NCI-H1930 (cell line): ENCODE measurements around the gene SLC2A11.
"Not testable (repeated sequence)": the region's sequence is repeated elsewhere in the genome, so short reads cannot be mapped to it uniquely, and the experiment has no call there.

Experiments
- DNase-seq, 2 experiments: peaks; one replicate each; lab custom pipeline; 2025; lab: John Stamatoyannopoulos, UW

The SLC2A11 gene

DNA sequence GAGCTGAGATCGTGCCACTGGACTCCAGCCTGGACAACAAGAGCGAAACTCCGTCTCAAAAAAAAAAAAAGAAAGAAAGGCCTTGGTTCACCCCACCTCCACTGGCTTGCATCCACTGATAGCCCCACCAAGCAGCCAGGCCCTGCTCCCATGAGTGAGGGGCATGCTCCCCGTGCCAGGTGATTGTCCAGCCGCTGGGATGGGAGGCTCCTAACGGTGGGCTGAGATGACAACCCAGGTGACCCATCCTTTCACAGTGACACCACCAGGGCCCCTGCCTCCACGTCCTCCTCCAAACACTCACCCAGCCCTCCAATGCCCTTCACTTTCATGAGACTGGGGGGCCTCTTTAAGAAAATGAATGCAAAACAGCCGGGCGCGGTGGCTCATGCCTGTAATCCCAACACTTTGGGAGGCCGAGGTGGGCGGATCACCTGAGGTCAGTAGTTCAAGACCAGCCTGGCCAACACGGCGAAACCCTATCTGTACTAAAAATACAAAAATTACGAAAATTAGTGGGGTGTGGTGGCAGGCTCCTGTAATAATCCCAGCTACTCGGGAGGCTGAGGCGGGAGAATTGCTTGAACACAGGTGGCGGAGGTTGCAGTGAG is 10.3 kb upstream of the SLC2A11 start:
- no peak for DNase-seq

GRCh38 chr22:23847991-23848864 is 9.4 kb upstream of the SLC2A11 start:
- DNase-seq, result no peak

GRCh38 chr22:23849009-23850006 is 8.4 kb upstream of the SLC2A11 start:
- peak; percentile 76 for DNase-seq

GRCh38 chr22:23850136-23850611 is 7.5 kb upstream of the SLC2A11 start:
- no peak for DNase-seq

DNA sequence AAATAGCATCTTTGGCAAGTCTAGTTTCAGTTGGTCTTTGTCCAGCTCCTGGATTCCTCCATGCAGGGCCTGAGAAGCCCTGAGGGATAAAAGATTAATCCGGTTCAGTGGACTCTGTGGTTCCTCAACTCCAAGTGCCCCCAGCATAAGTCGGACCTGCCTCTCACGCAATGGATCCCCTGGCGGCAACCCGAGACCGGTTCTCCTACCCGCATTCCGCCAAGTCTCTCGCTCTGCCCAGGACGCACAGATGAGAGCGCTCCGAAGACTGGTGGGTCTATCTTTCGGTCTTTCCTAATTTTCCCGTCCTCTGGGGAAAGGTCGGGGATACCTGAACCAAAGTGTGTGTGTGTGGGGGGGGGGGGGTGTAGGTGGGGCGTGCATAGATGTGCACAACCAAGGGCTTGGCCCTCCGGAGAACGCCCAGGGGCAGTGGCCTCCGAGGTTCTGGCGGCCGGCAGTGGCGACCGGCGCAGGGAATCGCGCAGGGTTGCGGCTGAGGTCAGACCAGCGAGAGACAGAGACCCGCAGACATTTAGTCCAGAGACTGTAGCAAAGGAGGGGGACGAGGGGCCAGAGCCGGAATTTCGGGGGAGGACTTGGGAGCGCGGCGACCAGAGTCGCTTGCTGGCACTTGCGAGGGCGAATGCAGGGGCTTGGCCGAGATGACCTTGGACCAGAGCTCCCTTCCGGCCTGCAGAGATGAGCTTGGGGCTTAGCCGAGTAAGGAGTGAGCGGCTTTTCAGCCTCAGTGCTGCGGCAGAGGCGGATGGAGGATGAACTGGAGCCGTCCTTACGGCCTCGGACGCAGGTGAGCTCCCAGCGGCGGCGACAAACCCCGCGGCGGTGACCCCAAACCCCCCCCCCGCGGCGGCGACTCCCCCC is 712 bp upstream of the SLC2A11 start:
- DNase-seq, result peak; percentile 42 to 73

- DNase-seq, result no peak
Measured at GRCh38 chr22:23858484-23858815, 775 bp downstream of the SLC2A11 start.

DNA sequence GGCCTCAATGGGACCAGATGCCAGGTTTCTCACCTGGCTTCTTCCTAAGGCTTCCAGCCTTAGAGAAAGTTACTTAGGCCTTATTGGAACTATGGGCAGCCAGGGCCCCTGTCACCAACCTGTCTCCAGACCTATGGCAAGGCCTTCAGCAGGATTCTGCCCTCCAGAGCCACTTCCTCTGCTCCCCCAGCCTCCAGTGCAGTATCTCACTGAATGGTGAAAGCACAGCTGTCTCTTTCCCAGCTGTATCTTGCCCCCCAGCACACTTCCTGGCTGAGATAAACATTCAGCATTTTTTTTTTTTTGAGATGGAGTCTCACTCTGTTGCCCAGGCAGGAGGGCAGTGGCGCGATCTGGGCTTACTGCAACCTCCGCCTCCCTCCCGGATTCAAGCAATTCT is 1.5 kb downstream of the SLC2A11 start:
- DNase-seq, result no peak

DNA sequence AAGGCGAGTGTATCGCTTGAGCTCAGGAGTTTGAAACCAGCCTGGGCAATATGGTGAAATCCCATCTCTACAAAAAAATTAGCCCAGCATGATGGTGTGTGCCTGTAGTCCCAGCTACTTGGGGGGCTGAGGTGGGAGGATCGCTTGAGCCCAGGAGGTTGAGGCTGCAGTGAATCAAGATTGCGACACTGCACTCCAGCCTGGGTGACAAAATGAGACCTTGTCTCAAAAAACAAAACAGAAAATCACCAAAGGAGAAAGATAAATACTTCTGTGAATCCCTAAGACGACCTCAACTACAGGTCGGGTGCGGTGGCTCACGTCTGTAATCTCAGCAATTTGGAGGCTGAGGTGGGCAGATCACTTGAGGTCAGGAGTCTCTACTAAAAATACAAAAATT is 2.5 kb downstream of the SLC2A11 start:
- not testable (repeated sequence) for DNase-seq

DNA sequence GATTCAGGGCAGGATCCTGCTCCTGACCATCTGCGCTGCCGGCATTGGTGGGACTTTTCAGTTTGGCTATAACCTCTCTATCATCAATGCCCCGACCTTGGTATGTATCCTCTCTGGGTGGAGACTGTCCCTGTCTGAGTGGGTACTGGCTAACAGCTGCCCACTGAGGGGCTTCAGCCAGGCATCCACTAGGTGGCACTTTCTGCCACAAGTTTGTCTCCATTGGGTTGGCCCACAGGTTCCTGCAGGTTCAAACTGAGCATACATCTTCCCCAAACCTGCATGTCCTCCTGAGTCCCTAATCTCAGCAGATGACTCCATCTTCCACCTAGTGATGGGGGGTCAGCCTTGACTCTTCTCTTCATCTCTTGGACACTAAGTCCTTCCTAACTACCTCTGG is 4.4 kb downstream of the SLC2A11 start:
- peak in 1 of 2 experiments; percentile 37 for DNase-seq

GRCh38 chr22:23864499-23865154 is 7.0 kb downstream of the SLC2A11 start:
- not testable (repeated sequence) for DNase-seq

GRCh38 chr22:23868580-23868979 is 10.9 kb downstream of the SLC2A11 start:
- DNase-seq, result no peak

DNA sequence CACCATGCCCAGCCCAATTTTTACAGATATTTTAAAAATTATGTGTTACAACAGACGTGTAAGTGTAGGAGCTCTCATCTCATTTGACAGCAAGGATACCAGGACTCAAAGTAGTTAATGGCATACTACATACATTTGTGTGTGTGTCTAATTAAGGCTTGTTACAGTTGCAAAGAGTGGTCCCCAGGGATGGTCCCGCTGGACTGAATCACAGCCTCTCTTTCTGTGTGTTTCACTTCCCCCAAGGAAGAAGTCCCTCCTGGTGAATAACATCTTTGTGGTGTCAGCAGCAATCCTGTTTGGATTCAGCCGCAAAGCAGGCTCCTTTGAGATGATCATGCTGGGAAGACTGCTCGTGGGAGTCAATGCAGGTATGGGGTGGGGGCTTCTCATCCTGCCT is 17.2 kb downstream of the SLC2A11 start:
- no peak for DNase-seq

DNA sequence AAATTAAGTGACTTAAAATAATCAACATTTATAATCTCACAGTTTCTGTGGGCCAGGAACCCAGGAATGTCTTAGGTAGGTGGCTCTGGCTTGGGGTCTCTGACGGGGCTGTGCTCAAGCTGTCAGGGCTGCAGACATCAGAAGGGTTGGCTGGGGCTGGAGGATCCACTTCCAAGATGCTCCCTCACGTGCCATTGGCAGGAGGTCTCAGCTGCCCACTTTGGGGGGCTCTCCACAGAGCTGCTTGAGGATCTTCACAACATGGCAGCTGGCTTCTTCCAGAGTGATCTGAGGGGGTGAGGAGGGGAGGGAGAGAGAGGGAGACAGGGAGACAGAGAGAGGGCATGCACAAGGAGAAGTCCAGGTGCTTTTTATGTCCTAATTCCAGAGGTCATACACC is 18.1 kb downstream of the SLC2A11 start:
- no peak for DNase-seq

DNA sequence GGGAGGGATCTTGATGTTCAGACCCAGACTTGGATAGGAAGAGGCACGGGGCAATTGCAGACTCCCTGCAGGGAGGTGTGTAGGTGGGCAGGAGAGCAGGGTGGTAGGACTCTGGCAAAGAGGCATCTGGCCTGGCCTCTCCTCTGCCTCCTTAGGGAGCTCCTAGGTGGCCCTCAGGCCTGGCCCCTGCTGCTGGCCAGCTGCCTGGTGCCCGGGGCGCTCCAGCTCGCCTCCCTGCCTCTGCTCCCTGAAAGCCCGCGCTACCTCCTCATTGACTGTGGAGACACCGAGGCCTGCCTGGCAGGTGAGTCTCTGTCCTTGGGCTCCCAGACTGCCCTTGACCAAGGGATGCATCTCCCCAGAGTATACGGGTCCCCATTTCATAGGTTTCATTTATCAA is 19.9 kb downstream of the SLC2A11 start:
- no peak for DNase-seq

- DNase-seq, result no peak
Measured at GRCh38 chr22:23878219-23878618, 20.5 kb downstream of the SLC2A11 start.

- no peak for DNase-seq
Measured at GRCh38 chr22:23882370-23882769, 24.7 kb downstream of the SLC2A11 start.

GRCh38 chr22:23883658-23884057 is 26.0 kb downstream of the SLC2A11 start:
- DNase-seq, result no peak

DNA sequence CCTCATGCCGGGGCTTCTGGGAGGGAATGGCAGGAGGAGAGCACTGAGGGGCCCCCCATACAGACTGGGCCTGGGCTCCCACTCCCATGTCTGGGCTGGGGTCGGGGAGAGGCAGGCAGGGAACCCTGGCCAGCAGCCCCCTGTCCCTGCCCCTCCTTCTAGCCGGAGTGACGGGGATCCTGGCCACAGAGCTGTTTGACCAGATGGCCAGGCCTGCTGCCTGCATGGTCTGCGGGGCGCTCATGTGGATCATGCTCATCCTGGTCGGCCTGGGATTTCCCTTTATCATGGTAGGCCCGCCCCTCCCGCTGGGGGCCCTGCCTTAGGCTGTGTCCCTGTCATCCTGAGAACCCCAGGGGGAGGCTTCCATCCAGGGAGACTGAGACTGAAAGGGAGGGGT is 26.5 kb downstream of the SLC2A11 start:
- DNase-seq, result no peak

GRCh38 chr22:23888615-23889401 is 31.1 kb downstream of the SLC2A11 start:
- DNase-seq, result no peak

GRCh38 chr22:23889620-23890019 is 31.9 kb downstream of the SLC2A11 start:
- no peak for DNase-seq
